ENCODE measurements around the gene GYPC.
A peak's percentile ranks its signal among the peaks of the same experiment; 100 is the strongest.
"Not testable (repeated sequence)": the region's sequence is repeated elsewhere in the genome, so short reads cannot be mapped to it uniquely, and the experiment has no call there.

GYPC gene, protein sequence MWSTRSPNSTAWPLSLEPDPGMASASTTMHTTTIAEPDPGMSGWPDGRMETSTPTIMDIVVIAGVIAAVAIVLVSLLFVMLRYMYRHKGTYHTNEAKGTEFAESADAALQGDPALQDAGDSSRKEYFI

DNA sequence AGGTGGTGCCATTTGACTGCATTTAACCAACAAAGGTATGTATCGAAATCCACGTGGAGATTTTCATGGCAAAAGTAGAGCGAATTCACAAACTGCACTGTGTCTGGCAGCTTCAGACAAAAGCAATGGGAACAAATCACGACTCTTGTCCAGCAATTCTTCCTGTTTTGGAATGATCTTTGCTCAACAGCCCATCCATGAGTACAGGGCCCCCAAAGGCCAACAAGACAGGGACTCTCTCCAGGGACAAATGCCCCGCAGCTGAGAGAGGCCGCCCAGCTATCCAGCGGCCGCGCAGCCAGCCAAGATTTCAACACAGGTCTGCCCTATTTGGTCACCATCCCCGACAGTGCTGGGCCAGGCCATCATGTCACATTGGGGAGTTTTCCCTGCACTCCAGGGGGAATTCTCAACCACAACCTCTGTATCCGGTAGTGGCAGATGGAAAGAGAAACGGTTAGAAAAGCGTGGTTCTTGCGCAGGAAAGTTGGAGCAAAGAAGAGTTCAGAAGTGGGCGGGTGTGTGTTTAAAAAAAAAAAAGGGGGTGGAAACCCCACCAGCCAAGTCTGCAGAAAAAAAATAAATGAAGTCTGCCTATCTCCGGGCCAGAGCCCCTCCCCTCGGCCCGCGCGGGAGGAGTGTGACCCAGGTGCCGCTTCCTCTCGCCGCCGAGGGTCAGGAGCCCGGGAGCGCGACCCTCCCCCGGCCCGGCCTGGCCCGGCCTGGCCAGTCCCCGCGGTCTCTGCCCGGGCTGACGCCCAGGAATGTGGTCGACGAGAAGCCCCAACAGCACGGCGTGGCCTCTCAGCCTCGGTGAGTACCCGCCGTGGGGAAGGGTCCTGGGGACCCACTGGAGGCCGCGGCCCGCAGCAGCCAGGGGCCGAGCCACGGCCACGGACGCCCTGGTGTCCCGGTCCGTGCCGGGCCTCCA, at the start of gene GYPC:
Gene GYPC, plus strand, starts transcription at position 659 of the 931 bp plus-strand sequence. Its CDS starts 106 bp downstream, at position 765.
- peak; percentile 98 for DNase-seq

DNA sequence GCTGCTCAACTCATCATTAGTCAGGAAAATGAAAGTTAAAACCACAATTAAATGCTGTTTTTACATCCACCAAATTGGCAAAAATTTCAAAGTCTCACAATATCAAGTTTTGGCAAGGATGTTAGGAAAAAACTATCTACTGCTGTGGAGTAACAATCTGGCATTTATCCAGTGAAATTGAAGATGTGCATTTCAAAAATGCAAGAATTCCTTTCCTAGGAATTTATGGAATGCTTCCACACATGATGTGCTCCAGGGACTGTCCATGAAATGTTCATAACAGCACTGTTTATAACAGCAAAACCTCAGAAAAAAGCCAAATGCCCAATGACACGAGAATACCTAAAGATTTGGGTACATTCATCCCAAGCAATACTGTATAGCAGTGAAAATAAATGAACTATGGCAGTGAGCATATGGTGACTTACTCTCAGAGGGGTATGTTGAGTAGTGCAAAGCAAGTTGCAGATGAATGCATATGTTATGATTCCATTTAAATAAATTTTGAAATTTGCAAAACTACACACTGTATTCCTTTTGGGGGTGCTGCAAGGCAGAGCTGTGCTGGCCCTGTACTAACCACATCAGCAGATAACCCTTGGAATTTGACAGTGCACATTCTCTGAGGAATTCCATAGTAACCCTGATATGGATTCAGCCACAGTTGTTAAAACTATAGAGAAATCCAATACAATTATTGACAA, 41.3 kb upstream of the GYPC start:
- DNase-seq = no peak

DNA sequence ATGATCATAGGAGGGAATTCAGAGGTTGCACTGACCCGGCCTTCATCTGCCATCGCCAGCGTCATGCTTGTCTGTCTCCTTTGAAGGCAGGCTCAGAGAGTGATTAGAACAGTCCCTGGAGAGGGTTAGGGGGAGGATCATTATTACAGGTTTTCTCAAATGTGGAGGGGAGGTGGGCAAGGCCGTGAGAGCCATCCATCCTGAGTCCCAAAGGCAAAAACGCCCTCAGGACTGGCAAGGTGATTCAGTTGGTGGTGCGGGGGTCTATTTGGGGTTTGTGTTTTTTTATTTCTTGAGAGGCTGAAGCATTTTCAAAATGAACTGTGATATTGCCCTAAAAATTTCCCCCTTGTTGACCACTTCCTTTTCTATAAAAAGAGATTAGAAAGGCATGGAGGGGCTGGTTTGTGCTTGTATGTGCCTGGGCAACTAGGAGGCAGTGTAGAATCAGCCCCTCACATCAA, 39.3 kb upstream of the GYPC start:
- DNase-seq = no peak

DNA sequence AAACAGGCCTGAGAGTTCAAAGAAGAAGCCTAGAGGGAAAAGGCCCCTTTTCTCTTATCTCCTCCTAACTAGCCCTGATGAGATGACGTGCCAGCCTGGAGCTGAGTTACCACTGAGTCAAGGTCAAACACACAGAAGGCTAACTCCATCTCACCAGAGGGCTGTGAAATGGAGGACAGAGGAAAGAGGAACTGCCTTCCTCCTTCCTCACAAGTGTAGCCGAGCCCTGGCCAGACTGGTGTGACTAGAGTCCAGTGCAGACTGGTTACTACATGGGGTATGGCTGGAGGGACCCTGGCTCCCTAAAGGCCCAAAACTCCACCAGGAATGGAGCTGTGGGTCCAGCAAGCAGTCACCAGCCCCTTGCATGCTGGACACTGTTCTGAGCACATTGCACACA, 35.7 kb upstream of the GYPC start:
- no peak for DNase-seq

DNA sequence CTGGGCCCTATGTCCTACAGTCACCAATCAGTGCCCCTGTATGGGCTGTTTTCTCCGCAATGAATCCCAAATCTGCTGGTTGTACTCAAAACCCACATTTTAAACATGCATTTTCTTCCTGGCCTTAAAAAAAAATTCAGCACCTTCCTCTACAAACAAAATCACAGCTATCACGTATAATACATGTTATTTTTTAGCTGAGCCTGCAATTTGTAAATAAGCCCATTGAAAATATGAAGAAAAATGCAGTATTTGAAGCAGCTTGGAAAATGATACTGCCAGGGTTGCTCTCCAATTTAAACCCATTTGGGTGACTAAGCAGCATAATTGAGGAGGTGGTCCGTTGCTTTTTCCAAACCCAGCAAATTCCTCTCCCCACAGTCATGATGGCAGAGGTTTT, 33.0 kb upstream of the GYPC start:
- no peak for DNase-seq

DNA sequence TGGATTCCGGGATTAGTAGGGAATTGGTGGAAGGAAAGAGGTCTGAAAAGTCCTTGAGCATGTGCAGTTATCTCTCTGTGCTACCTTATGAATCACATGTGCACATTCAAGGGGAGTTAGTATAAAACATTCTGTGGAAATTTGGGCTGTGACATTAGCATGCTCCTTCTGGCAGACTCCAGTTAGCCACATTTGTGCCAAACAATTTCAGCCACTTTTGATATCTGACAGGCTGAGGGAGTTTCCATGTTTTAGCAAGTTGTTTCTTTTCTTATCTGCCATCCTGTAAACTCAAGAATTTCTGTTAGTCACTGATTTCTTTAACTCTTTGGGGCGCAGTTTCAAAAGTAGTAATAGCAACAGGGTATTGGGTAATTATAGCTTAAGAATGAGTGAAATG, 28.3 kb upstream of the GYPC start:
- no peak for DNase-seq

DNA sequence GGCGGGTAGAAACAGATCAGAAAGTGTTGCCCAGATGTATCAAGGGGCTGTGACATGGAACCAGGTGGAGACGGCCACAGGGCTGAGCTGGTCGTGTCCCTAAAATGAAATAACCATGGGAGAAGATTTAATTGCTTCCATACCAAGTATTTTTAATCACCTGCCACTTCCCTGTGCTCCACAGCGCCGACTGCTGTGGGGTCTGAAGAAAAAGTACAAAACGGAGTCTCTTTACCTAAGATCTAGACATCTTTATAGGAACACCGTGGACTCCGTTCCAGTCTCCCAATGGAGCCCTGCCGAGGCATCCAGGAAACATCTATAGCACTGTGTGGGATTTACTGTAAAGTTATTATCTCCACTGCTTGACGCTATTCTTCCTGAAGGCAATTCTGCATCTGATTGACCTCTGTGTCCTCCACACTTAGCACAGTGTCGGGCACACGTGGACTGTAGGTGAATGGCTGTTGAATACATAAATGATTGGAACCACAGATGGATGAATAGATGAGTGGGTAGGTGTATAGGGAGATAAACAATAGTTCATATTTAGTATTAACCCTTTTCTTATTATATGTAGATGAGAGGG, 21.6 kb upstream of the GYPC start:
- DNase-seq = peak; percentile 20

DNA sequence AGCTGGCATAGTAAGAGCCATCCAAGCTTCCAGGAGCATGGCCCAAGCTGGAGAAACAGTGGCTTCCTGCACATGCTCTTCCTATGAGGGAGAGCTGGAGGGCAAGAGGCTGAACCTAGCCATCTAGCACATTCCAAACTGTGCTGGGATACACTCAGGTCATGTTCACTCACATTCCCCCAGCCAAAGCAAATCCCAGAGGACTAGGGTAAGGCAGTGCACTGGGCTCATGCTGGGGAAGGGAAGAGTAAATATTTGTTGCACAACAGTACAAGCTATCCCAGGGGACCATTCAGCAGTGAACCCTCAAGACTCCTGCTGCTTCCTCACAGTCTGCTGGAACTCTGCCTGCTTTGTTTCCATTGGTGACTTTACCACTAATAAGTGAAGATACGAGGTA, 20.7 kb upstream of the GYPC start:
- no peak for DNase-seq

DNA sequence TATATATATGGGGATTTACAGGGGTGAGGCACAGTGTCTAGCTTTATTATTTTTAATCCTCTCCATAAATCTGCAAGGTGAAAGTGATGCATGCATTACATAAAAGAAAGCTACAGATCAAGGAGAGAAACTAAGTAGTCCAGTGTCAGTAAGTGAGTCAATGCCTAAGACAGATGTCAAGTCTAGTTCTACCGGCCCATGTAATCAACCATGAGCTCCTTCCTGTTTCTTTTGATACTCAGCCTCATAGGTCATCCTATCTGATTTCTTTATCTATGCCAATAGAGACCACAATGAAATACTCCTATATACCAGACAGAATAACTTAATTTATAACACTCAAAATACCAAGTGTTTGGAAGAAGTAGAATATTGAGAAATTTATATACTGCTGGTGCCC, 20.2 kb upstream of the GYPC start:
- no peak for DNase-seq

DNA sequence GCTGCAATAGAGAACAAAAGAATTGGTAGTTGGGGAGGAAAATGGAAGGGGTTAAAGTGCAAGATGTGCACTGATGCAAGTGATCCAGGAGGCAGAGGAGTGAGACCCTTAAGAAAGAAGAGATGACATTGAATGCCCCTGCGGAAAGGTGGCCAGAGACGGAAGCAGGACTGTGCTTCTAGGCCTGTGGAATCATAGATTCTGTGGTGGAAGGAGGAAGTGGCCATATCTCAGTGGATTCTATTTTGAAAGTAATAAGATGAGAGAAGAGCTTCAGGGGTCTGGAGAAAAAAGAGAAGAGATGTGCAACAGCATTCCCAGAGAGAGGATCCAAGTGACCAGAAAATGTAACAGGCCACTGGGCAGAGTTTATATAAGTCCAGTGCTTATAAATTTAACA, 18.6 kb upstream of the GYPC start:
- DNase-seq = no peak

DNA sequence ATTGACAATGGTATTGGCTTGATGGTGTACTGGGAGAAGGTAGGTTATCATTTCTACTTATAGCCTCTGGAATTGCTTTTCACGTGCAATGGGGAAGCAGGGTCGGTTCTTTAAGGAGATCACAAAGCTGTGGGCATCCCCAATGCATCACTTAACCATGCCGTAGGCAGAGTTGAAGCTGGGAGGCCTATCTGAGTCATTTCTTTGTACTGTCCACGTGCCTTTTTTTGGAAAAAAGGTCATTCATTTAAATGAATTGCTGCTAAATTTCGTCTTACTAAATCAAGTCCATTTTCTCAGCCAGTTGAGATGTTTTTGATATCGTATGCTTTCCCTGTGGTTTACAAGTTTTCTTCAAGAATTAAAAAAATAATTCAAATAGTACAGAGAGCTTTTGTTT, 17.2 kb upstream of the GYPC start:
- DNase-seq = no peak

DNA sequence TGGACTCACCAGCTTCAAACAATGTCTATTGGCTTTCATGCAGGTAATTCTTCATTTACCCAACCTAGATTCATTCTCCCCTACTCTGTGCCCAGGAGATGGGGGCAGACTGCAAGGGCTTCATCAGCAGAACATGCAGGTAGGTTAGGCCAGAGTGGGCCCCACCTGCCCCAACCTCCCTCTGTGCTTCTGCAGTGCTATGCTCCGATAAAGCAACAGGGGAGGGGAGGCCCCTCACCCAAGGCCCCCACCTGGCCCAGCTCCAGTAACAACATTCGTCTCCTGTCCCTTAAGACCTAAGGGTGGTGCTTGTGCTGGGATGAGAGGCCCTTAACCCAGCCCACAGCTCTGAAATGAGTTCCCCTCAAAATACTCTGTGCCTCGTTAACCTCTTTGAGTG, 16.7 kb upstream of the GYPC start:
- DNase-seq = no peak

DNA sequence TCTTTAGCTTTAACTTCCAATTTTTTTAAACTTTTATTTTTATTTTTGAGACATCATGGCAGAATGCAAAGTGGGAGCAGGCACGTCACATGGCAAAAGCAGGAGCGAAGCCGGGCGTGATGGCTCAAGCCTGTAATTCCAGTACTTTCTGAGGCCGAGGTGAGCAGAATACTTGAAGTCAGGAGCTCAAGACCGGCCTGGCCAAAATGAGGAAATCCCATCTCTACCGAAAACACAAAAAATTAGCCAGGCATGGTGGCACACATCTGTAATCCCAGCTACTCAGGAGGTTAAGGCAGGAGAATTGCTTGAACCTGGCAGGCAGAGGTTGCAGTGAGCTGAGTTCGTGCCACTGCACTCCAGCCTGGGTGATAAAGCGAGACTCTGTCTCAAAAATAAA, 14.7 kb upstream of the GYPC start:
- not testable (repeated sequence) for DNase-seq

DNA sequence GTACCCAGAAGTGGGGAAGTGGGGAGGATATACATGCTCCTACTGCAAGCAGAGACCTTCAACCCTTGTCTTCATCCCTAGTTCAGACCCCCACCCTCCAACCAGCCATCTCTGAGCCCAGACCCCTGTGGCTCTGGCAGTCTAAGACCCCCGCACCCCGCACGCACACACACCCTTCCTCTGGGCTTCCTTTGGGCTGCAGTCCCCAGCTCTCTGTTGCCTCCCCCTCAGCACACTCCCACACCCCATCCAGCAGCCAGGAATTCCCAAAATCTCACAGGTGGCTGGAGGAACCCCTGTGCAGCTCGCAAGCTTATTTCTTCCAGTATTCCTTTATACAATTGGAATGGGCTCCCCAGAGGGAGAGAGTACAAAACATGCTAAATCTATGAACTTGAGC, 13.9 kb upstream of the GYPC start:
- DNase-seq = no peak

DNA sequence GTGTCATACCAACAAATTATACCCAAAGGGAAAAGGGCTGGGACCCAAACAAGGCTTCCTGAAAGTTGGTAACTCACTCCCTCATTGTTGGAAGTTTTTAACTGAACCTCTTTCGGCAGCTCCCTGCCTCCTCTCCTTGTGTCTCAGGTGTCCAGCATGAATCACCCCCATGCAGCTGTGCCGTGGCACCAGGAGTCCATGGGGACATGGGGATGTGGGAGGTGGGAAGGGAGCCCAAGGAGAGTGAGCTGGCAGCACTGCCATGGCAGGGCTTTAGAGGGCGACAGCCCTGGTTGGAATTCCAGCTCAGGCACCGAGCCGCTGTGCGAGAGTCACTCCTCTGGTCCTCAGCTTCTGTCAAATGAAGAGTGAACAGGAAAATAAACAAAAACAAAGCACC, 12.5 kb upstream of the GYPC start:
- no peak for DNase-seq

DNA sequence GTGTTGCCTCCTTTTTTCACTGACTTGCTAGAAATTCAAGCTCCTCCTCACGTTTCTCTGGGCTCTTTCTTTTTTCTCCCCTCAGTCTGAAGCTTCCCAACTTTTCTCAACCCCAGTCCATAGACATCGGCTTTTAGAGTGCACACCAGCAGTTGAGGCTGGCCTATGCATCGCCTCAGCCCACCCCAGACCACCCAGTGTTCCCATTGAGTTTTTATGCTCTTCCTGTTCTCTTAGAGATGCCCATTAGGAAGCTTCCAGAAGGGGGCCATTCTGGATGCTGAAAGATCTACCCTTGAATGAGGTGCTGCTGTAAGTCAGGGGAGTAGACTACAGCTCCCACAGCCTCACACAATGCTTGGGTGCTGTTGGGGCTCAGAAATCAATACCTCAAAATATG, 12.0 kb upstream of the GYPC start:
- DNase-seq = no peak

DNA sequence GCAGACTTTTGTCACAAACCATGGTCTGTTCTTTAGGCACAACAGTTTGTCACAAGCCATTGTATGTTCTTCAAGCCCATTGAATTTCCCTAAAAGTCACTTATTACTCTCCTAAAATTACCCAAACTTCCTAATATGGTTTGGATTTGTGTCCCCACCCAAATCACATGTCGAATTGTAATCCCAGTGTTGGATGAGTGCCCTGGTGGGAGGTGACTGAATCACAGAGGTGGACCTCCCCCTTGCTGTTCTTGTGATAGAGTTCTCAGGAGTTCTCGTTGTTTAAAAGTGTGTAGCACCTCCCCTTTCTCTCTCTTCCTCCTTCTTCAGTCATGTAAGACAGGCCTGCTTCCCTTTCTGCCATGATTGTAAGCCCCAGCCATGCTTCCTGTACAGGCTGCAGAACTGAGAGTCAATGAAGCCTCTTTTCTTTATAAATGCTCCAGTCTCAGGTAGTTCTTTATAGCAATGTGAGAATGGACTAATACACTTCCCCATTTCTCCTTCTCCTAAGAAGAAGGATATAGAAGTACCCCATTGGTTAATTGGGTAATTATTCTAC, 11.2 kb upstream of the GYPC start:
- DNase-seq = peak; percentile 73

DNA sequence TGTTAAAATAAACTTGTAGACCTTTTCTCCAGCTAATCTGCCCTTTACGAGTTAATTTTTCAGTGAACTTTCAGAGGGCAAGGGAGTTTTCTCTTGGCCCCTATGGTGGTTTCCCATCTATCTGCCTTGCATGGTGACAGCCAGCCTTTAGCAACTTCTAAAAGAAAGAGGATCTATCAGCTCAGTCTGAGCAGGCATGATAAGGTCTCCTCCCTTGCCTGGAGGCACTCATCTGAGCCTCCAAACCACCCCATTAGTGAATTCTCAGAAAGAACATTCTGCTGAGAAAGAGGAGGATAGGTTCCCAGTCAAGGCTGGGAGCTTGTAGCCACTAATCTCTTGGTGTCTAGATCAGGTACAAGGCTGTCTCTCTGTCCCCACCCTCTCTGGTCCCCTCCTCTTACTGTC, 10.7 kb upstream of the GYPC start:
- DNase-seq = peak; percentile 27

DNA sequence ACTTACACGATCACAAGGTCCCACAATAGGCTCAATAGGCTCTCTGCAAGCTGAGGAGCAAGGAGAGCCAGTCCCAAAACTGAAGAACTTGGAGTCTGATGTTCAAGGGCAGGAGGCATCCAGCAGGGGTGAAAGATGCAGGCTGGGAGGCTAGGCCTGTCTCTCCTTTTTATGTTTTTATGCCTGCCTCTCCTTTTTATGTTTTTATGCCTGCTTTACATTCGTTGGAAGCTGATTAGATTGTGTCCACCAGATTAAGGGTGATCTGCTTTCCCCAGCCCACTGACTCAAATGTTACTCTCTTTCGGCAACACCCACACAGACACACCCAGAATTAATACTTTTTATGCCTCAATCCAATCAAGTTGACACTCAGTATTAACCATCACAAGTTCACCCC, 9.9 kb upstream of the GYPC start:
- DNase-seq = no peak

DNA sequence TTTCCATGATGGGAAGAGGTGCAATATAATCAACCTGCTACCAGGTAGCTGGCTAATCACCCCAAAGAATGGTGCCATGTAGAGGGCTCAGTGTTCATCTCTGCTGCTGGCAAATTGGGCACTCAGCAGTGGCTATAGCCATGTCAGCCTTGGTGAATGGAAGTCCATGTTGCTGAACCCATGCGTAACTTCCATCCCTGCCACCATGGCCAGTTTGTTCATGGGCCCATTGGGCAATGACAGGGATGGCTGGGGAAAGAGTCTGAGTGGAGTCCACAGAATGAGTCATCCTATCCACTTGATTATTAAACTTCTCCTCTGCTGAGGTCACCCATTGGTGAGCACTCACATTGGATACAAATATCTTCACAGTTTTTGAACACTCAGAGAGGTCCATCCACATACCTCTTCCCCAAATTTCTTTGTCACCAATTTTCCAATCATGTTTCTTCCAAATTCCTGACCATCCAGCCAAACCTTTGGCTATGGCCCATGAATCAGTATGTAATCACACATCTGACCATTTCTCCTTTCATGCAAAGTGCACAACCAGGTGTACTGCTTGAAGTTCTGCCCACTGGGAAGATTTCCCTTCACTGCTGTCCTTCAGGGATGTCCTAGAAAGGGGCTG, 8.1 kb upstream of the GYPC start:
- peak; percentile 86 for DNase-seq

DNA sequence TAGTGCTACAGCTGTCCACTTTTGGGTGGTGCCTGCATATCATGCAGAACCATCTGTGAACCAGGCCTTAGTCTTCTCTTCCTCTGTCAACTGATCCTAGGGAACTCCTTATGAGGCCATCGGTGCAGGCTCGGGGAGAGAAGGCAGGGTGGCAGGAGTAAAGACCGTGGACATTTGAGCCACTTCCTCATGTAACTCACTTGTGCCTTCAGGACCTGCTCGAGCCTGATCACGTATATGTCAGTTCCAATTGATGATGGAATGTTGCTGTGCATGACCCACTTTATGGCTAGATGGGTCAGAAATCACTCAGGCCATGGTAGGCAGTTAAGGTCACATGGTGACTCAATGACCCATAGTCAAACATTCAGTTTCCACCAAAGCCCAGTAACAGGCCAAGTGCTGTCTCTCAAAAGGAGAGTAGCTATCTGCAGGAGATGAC, 7.6 kb upstream of the GYPC start:
- DNase-seq = not testable (repeated sequence)

DNA sequence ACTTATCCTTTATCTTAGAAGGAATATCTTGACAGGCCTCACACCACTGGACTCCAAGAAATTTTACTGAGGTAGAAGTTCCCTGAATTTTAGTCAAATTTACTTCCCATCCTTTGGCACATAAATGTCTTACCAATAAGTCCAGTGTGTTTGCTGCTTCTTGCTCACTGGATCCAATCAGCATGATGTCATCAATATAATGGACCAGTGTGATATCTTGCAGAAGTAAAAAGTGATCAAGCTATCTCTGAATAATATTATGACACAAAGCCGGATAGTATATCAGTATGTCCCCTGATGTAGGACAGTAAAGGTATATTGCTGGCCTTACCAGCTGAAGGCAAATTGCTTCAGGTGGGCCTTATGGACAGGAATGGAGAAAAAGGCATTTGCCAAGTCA, 6.9 kb upstream of the GYPC start:
- DNase-seq = no peak

DNA sequence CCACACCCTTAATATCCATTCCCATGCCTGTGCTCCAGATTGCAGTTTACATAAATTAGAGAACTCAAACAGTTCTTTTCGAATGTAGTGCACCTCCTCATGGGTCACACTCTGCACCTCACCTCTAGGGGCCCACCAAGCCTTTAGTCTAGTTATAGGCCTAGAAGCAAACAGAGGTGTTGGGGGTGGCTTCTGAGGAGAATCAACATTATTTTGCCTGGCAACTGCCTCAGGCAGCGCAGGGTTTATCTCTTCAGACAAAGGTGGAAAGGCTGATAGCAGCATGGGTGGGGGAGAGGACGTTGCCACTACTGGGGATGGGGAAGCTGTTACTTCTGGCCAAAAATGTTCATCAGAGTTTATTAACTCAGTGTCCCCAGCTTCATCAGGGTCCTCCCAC, 5.0 kb upstream of the GYPC start:
- no peak for DNase-seq

Data from inflammatory macrophage treated with lipopolysaccharide for 4 hours (primary cell).